ENCODE measurements around the gene KRT38.

The KRT38 gene

DNA sequence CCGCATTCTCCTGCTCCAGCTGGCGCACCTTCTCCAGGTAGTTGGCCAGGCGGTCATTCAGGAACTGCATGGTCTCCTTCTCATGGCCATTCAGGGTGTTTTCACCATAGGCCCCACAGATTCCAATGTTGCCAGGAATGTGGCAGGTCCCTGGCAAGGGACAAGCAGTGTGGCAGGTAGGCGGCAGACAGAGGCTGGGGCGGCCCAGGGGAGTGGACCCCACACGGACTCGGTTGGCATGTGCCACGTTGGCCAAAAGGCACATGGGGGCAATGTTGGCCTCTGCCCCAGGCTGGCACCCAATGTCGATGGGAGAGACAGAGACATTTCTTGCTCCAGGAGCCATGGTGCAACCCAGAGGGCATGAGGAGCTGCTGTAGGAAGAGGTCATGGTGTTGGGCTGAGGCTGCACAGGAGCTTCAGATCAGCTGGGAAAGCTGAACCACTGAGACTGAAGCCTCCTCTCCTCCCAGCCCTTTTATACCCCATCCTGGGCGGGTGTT lies at the start of gene KRT38:
Gene KRT38 (minus strand): TSS at position 453 of the 503 bp plus-strand sequence. CDS start 62 bp downstream, at position 391.
- DNase-seq: no peak

- no peak for DNase-seq
Observed at GRCh38 chr17:41489531-41489930, 48.7 kb upstream of the KRT38 start, which contains the start of gene KRT36. Gene KRT36, minus strand, starts transcription at chr17:41489910. Its CDS starts 46 bp downstream, at chr17:41489864.

DNA sequence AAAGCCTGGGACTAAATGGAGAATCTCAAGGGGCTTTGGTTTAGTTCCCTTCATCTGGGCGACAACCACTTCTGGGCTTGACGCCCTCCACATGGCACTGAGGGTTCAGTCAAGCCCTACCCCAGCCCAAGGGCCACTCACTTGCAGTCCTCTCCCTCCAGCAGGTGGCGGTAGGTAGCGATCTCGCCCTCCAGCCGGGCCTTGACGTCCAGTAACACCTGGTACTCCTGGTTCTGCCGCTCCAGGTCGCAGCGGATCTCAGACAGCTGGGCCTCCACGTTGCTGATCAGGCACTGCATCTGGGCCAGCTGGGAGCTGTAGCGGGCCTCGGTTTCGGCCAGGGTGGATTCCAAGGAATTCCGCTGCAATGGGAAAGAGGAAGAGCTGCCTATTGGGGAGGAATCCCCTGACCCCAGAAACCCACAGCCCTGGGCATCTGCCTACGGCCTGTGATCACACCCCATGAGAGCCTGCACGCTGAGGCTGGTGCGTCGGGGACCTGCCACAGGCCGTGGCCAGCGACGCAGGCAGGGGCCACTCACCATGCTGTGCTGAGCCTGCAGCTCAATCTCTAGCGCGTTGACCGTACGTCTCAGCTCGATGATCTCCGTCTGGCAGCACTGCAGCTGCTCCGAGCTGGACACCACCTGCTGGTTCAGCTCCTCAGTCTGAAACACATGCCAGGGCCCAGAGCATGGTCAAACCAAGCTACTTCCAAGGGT lies 46.2 kb upstream of the KRT38 start:
- DNase-seq: no peak

- DNase-seq: no peak
Observed at GRCh38 chr17:41486316-41486715, 45.5 kb upstream of the KRT38 start.

DNA sequence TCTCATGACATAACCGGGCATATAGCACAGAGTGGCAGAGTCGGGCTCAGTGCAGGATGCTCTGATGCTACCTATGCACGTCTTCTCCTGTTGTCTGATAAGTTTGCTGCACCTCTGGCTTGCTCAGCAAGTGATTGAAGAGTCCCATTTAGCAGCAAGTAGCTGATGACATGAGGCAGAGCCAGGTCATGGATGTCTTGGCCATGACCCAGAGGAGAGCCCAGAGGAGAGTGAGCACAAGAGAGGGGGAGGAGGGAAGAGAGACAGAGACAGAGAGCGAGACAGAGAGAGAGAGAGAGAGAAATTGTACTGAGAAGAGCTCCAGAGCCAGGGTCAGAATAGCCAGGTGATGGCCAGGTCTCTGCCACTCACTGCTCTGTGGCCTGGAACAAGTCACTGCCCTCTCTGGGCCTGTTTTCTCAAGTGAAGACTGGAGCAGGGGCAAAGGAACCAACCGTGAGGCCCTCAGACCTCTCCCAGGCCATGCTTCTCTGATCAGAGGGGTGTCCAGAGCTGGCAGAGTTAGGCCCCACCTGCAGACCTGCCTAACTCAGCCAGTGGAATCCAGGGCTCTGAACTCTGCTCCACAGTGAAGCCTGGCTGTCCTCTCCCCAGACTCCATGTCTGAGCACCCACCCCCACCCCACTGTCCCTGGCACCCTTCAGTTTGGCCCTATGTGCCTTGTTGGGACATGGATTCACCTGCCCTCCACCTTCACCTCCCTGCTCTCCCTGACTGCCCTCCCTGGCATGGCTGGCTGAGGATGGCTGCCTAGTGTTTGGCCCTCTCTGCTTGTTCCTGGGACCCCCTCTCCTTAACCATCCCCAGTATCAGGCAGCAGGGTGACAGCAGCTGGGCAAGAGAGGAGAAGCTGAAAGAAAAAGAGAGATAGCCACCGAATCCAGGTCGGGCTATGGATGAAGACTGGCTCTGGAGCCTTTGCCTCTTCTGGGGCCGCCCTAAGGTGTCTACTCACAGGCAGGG lies 44.4 kb upstream of the KRT38 start:
- no peak for DNase-seq

DNA sequence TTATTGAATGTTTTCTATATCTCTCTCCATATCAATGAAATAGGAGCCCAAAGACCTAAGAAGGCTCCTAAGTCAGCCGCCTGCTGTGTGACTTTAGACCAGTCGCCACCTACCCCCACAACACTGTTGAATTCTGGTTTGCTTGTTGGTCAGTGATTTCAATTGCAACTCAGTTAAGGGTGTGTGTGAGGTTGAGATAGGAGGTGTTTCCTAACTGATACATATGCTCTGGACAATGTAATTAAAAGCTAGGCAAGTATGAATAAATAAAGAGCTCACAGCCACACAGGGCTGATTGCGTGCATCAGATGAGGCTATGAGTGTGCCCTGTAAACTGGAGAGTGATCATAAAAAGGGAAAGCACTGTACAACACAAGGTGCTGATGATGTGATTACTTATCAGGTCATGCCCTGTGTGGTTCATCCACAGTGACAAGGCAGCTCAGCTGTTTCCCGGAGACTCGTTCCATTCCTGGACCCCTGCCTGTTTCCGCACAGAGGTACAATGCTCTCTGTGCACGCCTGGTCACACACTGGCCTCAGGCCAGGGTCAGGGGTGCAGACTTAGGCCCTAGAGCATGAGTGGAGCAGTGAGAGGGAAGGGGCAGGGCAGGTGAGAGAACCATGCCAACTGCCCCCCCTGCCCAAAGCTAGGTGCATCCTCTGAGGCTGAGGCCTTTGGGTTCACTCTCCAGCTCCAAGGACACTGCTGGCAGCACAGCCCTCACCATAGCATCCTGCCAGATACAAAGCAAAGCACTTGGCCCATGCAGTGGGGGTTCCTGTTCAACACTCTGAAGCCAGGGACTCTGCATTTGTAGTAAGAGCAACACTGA lies 43.4 kb upstream of the KRT38 start:
- DNase-seq: no peak

GRCh38 chr17:41483531-41483930 lies 42.7 kb upstream of the KRT38 start:
- no peak for DNase-seq

DNA sequence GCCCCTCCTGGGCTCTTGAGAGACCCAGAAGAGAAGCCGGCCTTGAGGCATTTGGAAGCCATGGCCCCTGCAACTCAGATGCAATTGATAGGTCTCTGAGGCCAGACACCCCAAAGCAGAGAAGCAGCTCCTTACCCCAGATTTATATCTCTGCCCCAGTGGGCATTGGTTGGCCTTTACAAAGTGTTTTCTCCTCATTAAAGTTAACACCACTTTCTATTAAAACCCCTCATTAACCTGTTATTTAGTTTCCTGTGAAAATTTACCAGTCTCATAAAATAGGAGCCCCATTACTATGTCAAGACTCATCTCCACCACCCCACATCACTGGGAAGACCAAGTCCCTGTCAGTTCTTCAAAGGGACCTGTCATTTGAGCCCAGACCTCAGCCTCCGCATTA lies 40.3 kb upstream of the KRT38 start, which contains the start of gene KRT35:
Gene KRT35 (minus strand): TSS at position 116 of the 400 bp plus-strand sequence. CDS start 54 bp downstream, at position 62.
- no peak for DNase-seq

- DNase-seq: no peak
Observed at GRCh38 chr17:41480581-41480980, 39.8 kb upstream of the KRT38 start.

- no peak for DNase-seq
Observed at GRCh38 chr17:41480136-41480535, 39.4 kb upstream of the KRT38 start.

DNA sequence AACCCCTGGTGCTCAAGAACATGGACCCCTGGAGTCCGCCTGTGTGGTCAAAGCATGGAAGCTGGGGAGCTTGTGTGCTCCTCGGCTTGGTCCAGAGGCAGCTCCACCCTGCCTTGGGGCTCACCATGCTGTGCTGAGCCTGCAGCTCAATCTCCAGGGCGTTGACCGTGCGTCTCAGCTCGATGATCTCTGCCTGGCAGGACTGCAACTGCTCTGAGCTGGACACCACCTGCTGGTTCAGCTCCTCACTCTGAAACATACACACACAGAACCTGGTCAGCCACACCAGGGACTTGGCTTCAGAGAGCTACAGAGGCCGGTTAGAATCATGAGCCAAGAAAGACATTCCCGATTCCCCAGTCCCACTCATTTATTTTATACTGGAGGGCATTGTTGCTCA lies 37.5 kb upstream of the KRT38 start:
- no peak for DNase-seq

DNA sequence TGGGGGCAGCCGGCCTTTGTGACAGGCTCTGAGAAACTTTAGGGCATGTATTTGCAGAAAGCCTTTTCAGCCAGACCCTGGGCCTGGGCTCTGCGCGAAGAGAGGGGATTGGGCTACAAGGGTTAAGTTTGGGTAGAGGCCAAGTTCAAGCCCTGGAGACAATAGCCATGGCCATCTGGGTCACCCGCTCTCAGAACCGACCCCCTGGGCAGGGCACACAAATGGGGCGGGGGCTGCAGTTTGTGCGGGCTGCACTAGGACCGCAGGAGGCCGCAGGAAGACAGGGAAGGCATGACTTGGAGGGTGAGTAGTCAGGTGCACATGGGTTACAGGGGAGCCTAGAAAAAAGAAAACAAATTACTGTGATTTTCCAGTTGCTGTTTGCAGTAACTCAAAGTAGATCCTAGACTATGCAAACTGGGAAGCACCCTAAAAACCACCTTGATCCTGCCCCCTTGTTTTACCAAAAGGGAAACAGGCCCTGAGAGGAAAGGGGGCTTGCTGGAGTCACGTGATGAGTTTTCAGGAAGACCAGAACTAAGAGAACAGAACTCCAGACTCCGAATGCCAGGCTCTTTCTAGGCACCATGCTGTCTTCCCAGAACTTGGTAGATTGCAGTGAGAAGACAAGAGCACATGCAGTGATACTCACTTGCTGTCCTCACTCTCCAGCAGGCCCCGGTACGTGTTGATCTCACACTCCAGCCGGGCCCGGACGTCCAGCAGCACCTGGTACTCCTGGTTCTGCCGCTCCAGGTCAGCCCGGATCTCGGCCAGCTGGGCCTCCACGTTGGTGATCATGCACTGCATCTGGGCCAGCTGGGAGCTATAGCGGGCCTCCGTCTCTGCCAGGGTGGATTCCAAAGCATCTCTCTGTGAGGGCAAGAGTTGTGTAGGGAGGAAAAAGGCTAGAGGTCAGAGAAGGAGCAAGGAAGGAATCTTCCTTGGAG lies 36.4 kb upstream of the KRT38 start:
- no peak for DNase-seq

- no peak for DNase-seq
Observed at GRCh38 chr17:41475421-41475820, 34.6 kb upstream of the KRT38 start.

DNA sequence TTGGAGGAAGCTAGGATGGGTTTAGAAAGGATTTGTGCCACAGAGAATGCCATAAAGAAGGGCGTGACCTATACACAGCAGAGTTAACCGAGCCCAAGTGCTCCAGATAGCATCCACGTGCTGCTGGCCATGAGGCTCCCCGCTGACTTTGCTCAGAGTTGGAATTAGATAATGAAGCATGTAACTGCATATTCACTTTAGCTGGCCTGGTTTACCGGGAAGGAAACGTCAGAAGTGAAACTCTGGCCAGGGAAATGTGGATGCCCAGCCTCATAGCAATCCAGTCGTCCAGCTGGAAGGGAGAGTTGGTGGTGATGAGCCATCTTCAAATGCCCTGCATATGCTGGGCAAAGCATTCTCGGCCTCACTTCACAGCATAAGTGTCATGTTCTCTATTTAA lies 34.1 kb upstream of the KRT38 start:
- no peak for DNase-seq

DNA sequence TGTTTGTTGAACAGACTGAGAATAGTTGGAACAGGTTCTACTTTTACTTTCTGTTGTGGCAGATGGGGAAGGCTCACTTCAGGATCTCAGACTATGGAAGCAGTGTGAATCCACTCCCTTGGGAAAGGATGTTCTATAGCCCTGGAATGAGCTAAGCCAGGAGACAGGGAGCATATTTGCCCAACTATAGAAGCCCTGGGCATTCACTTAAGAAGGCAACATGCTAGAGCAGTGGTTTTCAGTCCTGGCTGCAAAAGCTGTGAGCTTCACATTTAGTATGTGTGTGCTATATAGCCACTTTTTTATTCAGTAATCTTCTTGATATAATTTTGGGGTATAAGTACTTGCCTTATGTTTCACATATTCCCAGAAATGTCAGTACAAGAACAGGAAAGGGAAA lies 27.6 kb upstream of the KRT38 start:
- no peak for DNase-seq

DNA sequence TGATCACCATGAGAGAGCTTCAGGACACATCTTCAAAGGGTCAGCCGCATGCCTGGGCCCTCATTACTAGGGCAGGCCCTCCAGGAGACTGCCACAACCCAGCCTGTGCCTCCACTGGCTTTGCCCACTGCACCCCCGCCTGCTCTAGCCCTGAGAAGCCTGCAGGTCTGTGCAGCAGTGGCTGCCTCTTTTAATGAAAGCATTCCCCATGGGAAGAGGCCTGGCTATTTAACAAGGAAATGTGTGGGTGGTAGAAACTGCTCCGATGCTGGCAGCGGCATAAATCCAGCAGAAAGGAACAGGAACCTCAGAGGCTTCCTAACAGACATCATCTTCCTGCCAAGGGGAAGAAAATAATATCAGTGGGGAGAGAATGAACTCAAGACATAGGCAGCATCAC lies 26.8 kb upstream of the KRT38 start:
- no peak for DNase-seq

- no peak for DNase-seq
Observed at GRCh38 chr17:41466988-41467387, 26.2 kb upstream of the KRT38 start, which contains the start of gene KRT32. Gene KRT32, minus strand, starts transcription at chr17:41467386. Its CDS starts 61 bp downstream, at chr17:41467325.

GRCh38 chr17:41464682-41465081 lies 23.9 kb upstream of the KRT38 start:
- DNase-seq: no peak

DNA sequence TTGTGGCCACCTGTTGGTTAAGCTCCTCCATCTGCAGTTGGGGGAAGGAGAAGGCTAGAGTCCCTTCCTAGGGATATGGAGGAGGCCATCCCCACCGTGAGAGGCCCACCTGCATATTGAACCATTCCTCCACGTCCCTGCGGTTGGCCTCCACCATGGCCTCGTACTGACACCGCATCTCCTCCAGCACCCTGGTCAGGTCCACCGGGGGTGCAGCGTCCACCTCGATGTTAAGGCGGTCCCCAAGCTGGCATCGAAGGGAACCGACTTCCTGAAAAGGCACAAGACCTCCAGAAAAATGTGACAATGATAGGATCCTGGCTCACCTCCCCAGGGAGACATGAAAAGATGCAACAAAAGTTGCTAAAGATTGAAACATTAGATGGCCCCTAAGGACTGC lies 23.4 kb upstream of the KRT38 start:
- no peak for DNase-seq

- no peak for DNase-seq
Observed at GRCh38 chr17:41463746-41464145, 23.0 kb upstream of the KRT38 start.

- no peak for DNase-seq
Observed at GRCh38 chr17:41462705-41463104, 21.9 kb upstream of the KRT38 start.

All from NCI-H345 (cell line).